Activated T-helper 1 cell treated with anti-CD3 and anti-CD28 coated beads, Interleukin-12 subunit alpha, Interleukin-12 subunit beta, Interleukin-2, Interleukin-4 antibody, amounts not matched to agents 30 ng/mL and 10 ng/mL and 1 ng/mL, durations not matched to agents 14 hours and 24 hours and 36 hours (primary cell): ENCODE results near the gene CYP3A4. TPM values are rescaled to one million over a fixed set of nuclear protein-coding genes. Genes with fewer than 3 reads are reported as not detected.
"Not testable (repeated sequence)": the region's sequence is repeated elsewhere in the genome, so short reads cannot be mapped to it uniquely, and the experiment has no call there.

Source experiments
- DNase-seq: peaks from one replicate; pipeline ENCODE4 v3.0.0; 2021; ENCODE audit warnings: low spot score
- H3K27ac Mint-ChIP-seq: one replicate; pipeline ENCODE4 v1.8.0; 2021; ENCODE audit warnings: mild to moderate bottlenecking, mixed read lengths
- H3K27me3 Mint-ChIP-seq: one replicate; pipeline ENCODE4 v1.8.0; 2022; ENCODE audit warnings: mild to moderate bottlenecking, moderate library complexity, mixed read lengths; ENCODE audit not compliant: insufficient read depth
- H3K36me3 Mint-ChIP-seq: one replicate; pipeline ENCODE4 v1.8.0; 2021; ENCODE audit warnings: low read depth, mixed read lengths
- H3K4me1 Mint-ChIP-seq: one replicate; pipeline ENCODE4 v1.8.0; 2021; ENCODE audit warnings: low read depth, mixed read lengths
- H3K4me3 Mint-ChIP-seq: one replicate; pipeline ENCODE4 v1.8.0; 2021; ENCODE audit warnings: mild to moderate bottlenecking, moderate library complexity, mixed read lengths
- H3K9me3 Mint-ChIP-seq: one replicate; pipeline ENCODE4 v1.8.0; 2021; ENCODE audit warnings: mixed read lengths
- intact Hi-C: fragments of 100-400 bp; cut with micrococcal nuclease; formaldehyde crosslinking; loops from one replicate; pipeline ENCODE4 v1.15.1; 2024
- total RNA-seq: library from RNA; stranded (reverse); gene quantifications from 2 replicates; pipeline ENCODE4 v1.2.3, GENCODE V29; 2022

Gene CYP3A4
- total RNA-seq, 1 donor from 2014 or later = not detected

GRCh38 chr7:99789441-99790070, 5.6 kb upstream of the CYP3A4 start:
- Mint-ChIP-seq H3K27me3 (no peaks in the 10 kb centered on the region), H3K4me1 (peaks cover 23% of the 10 kb centered on the region), H3K9me3 (peaks cover 12% of the 10 kb centered on the region), H3K27ac (no peak overlapping the region), H3K36me3 (no peaks in the 10 kb centered on the region), H3K4me3 (no peak overlapping the region)
- intact Hi-C loops = loop anchor here (2.0 to 5.0 kb wide), 2 partner anchors 153 to 608 kb away; no protein-coding TSS in a partner anchor
- DNase-seq = no peak

- Mint-ChIP-seq H3K27ac (no peak overlapping the region), H3K4me1 (peaks cover 23% of the 10 kb centered on the region), H3K4me3 (no peak overlapping the region), H3K27me3 (no peaks in the 10 kb centered on the region), H3K9me3 (peaks cover 12% of the 10 kb centered on the region), H3K36me3 (no peaks in the 10 kb centered on the region)
- DNase-seq = no peak
- intact Hi-C loops = loop anchor here (2.0 to 5.0 kb wide), 2 partner anchors 152 to 609 kb away; no protein-coding TSS in a partner anchor
Measured at GRCh38 chr7:99788554-99788953, 4.6 kb upstream of the CYP3A4 start.

GRCh38 chr7:99786726-99787335, 2.8 kb upstream of the CYP3A4 start:
- Mint-ChIP-seq H3K4me3 (no peak overlapping the region), H3K36me3 (no peaks in the 10 kb centered on the region), H3K9me3 (peaks cover 12% of the 10 kb centered on the region), H3K4me1 (peaks cover 23% of the 10 kb centered on the region), H3K27ac (no peak overlapping the region), H3K27me3 (no peaks in the 10 kb centered on the region)
- intact Hi-C loops = loop anchor here (5.0 kb wide), 1 partner anchor 610 kb away; no protein-coding TSS in a partner anchor
- no peak for DNase-seq

- H3K27me3 Mint-ChIP-seq, H3K36me3 Mint-ChIP-seq, DNase-seq, H3K27ac Mint-ChIP-seq, H3K4me3 Mint-ChIP-seq: not testable (repeated sequence)
- intact Hi-C loops = loop anchor here (5.0 kb wide), 1 partner anchor 612 kb away; no protein-coding TSS in a partner anchor
- Mint-ChIP-seq H3K4me1 (peaks cover 23% of the 10 kb centered on the region), H3K9me3 (peaks cover 12% of the 10 kb centered on the region)
Measured at GRCh38 chr7:99785654-99786053, 1.7 kb upstream of the CYP3A4 start.

- DNase-seq = no peak
- no peak overlapping the region for H3K27ac Mint-ChIP-seq
- intact Hi-C loops = no loop called here
Measured at GRCh38 chr7:99782012-99782953, 1.7 kb downstream of the CYP3A4 start.

GRCh38 chr7:99780588-99780987, 3.4 kb downstream of the CYP3A4 start:
- intact Hi-C loops = no loop called here
- Mint-ChIP-seq H3K36me3 (no peaks in the 10 kb centered on the region), H3K4me1 (no peaks in the 10 kb centered on the region), H3K27me3 (peaks cover 7% of the 10 kb centered on the region), H3K9me3 (no peaks in the 10 kb centered on the region), H3K4me3 (no peak overlapping the region), H3K27ac (no peak overlapping the region)
- DNase-seq = no peak

More at GRCh38 chr7:99782012-99782953, 1.7 kb downstream of the CYP3A4 start:
- H3K4me1 Mint-ChIP-seq = peaks cover 7% of the 10 kb centered on the region
- H3K9me3 Mint-ChIP-seq = no peaks in the 10 kb centered on the region
- no peaks in the 10 kb centered on the region for H3K36me3 Mint-ChIP-seq
- H3K27me3 Mint-ChIP-seq = peaks cover 4% of the 10 kb centered on the region
- no peak overlapping the region for H3K4me3 Mint-ChIP-seq

- DNase-seq = no peak
- Mint-ChIP-seq H3K36me3 (no peaks in the 10 kb centered on the region), H3K9me3 (no peaks in the 10 kb centered on the region), H3K4me1 (no peaks in the 10 kb centered on the region), H3K27me3 (peaks cover 11% of the 10 kb centered on the region), H3K4me3 (no peak overlapping the region), H3K27ac (no peak overlapping the region)
- intact Hi-C loops = no loop called here
Measured at GRCh38 chr7:99779949-99780348, 4.0 kb downstream of the CYP3A4 start.

GRCh38 chr7:99778880-99779279, 5.1 kb downstream of the CYP3A4 start:
- Mint-ChIP-seq H3K36me3 (no peaks in the 10 kb centered on the region), H3K27me3 (peaks cover 16% of the 10 kb centered on the region), H3K4me3 (no peak overlapping the region), H3K4me1 (no peaks in the 10 kb centered on the region), H3K27ac (no peak overlapping the region), H3K9me3 (no peaks in the 10 kb centered on the region)
- DNase-seq = no peak
- intact Hi-C loops = no loop called here

GRCh38 chr7:99773395-99773794, 10.6 kb downstream of the CYP3A4 start:
- H3K4me3 Mint-ChIP-seq, H3K36me3 Mint-ChIP-seq, intact Hi-C loops, H3K4me1 Mint-ChIP-seq, H3K9me3 Mint-ChIP-seq, H3K27ac Mint-ChIP-seq, DNase-seq: not testable (repeated sequence)
- H3K27me3 Mint-ChIP-seq = peaks cover 27% of the 10 kb centered on the region

- H3K4me3 Mint-ChIP-seq = no peak overlapping the region
Measured at GRCh38 chr7:99772565-99772964, 11.4 kb downstream of the CYP3A4 start.

GRCh38 chr7:99769494-99769893, 14.5 kb downstream of the CYP3A4 start:
- peaks cover 22% of the 10 kb centered on the region for H3K27me3 Mint-ChIP-seq
- H3K4me1 Mint-ChIP-seq, H3K4me3 Mint-ChIP-seq, DNase-seq, H3K36me3 Mint-ChIP-seq, H3K9me3 Mint-ChIP-seq, H3K27ac Mint-ChIP-seq, intact Hi-C loops: not testable (repeated sequence)

More at GRCh38 chr7:99772565-99772964, 11.4 kb downstream of the CYP3A4 start:
- DNase-seq = no peak
- Mint-ChIP-seq H3K27ac (no peak overlapping the region), H3K27me3 (peaks cover 27% of the 10 kb centered on the region), H3K9me3 (no peaks in the 10 kb centered on the region), H3K4me1 (peaks cover 5% of the 10 kb centered on the region), H3K36me3 (no peaks in the 10 kb centered on the region)
- intact Hi-C loops = no loop called here

- DNase-seq = no peak
- Mint-ChIP-seq H3K4me3 (no peak overlapping the region), H3K27ac (no peak overlapping the region), H3K9me3 (no peaks in the 10 kb centered on the region), H3K4me1 (peaks cover 8% of the 10 kb centered on the region), H3K27me3 (peaks cover 23% of the 10 kb centered on the region), H3K36me3 (no peaks in the 10 kb centered on the region)
- intact Hi-C loops = no loop called here
Measured at GRCh38 chr7:99768471-99768870, 15.5 kb downstream of the CYP3A4 start.

GRCh38 chr7:99767662-99768061, 16.3 kb downstream of the CYP3A4 start:
- Mint-ChIP-seq H3K4me3 (no peak overlapping the region), H3K36me3 (no peaks in the 10 kb centered on the region), H3K4me1 (peaks cover 8% of the 10 kb centered on the region), H3K9me3 (no peaks in the 10 kb centered on the region), H3K27ac (no peak overlapping the region), H3K27me3 (peaks cover 22% of the 10 kb centered on the region)
- intact Hi-C loops = no loop called here
- no peak for DNase-seq
